ENCODE data around the gene PDE7B.

Gene PDE7B

DNA sequence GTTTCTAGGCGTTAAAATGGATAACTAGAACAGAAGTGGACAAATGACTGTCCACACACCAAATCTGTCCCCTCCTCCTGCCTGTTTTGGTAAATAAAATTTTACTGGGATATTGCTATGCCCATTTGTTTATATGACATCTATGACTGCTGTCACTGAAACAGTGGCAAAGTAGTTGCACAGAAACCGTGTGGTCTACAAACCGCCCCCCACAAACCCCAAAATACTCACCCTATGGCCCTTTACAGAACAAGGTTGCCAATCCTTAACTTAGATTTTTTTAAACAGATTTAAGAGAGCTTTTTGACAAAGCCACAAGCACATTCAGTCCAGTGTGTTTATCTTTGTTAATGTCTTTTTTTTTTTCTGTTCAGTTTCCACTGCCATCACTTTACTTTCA is 260.8 kb downstream of the PDE7B start:
- TF ChIP-seq, protein P1, sequence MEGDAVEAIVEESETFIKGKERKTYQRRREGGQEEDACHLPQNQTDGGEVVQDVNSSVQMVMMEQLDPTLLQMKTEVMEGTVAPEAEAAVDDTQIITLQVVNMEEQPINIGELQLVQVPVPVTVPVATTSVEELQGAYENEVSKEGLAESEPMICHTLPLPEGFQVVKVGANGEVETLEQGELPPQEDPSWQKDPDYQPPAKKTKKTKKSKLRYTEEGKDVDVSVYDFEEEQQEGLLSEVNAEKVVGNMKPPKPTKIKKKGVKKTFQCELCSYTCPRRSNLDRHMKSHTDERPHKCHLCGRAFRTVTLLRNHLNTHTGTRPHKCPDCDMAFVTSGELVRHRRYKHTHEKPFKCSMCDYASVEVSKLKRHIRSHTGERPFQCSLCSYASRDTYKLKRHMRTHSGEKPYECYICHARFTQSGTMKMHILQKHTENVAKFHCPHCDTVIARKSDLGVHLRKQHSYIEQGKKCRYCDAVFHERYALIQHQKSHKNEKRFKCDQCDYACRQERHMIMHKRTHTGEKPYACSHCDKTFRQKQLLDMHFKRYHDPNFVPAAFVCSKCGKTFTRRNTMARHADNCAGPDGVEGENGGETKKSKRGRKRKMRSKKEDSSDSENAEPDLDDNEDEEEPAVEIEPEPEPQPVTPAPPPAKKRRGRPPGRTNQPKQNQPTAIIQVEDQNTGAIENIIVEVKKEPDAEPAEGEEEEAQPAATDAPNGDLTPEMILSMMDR (IDR thresholded peaks at IDR 0.05; ENCODE audit: borderline replicate concordance, control extremely low read depth, extremely low read depth, insufficient read depth, missing control alignments), result no peak
- DNase-seq (ENCODE audit: low spot score), result no peak
- in situ Hi-C loops (cut with MboI; ENCODE audit: low sequenced_read_pairs, unreplicated experiment), result no loop called here

DNA sequence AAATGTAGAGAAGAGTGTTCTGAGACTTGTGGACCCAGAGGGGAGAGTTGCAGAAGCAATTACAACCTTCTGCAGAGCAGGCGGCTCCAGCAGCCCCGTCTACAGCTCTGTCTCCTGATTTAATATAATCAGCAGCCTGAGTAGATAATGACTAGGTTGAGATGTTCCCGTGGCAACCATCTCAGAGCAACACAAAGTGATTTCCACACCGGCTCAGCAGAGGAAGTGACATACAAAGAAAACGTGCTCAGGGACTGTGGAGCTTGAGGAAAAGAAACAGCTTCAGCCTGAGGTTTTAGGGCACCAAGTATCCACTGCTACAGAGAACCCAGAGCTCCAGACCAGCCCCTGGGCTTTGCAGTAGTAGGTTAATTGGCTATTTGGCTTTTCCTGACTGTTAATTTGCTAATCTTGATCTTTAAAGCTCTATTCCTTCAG is 262.3 kb downstream of the PDE7B start:
- TF ChIP-seq, protein P1 (IDR thresholded peaks at IDR 0.05; ENCODE audit: borderline replicate concordance, control extremely low read depth, extremely low read depth, insufficient read depth, missing control alignments), result no peak

DNA sequence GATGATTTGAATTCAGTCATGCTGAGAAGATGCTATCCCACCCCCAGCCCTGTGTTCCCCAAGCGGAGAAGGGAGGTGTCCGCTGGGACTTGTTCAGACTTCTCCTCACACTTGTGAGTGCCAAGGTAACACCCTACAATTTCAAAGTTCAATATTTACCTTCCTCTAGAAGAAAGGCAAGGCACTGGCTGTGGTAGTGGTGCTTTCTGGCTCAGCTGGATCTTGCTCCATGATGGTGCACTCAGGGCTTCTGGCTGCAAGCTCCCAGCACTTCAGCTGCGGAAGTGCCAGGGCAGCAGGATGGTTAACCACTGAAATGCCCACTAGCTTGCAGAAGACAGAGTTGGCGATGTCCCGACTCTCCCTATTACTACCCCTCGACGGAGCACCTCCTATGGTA is 263.2 kb downstream of the PDE7B start:
- TF ChIP-seq, protein P1 (IDR thresholded peaks at IDR 0.05; ENCODE audit: borderline replicate concordance, control extremely low read depth, extremely low read depth, insufficient read depth, missing control alignments), result no peak
- DNase-seq (ENCODE audit: low spot score), result no peak
- in situ Hi-C loops (cut with MboI; ENCODE audit: low sequenced_read_pairs, unreplicated experiment), result no loop called here

More for the DNA sequence above, 262.3 kb downstream of the PDE7B start:
- DNase-seq (ENCODE audit: low spot score), result no peak
- in situ Hi-C loops (cut with MboI; ENCODE audit: low sequenced_read_pairs, unreplicated experiment), result no loop called here

DNA sequence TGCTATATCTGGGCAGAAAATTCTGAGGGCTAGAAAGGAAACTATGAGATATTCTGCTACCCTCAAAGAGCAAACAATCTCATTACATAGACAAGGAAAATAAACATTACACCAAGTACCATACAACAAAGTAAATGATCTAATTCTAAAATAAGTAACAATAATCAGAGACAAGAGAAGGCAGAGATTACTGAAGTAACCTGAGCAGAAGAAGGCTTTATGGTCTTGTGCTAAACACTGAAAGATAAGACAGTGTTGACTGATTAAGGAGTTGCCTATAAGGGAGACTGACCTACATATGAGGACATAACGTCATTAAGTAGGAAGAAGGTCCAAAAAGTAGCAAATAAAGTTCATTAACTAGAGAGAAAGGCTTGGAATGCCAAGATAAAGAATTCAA is 264.4 kb downstream of the PDE7B start:
- TF ChIP-seq, protein P1 (IDR thresholded peaks at IDR 0.05; ENCODE audit: borderline replicate concordance, control extremely low read depth, extremely low read depth, insufficient read depth, missing control alignments), result no peak
- in situ Hi-C loops (cut with MboI; ENCODE audit: low sequenced_read_pairs, unreplicated experiment), result no loop called here
- DNase-seq (ENCODE audit: low spot score), result no peak

DNA sequence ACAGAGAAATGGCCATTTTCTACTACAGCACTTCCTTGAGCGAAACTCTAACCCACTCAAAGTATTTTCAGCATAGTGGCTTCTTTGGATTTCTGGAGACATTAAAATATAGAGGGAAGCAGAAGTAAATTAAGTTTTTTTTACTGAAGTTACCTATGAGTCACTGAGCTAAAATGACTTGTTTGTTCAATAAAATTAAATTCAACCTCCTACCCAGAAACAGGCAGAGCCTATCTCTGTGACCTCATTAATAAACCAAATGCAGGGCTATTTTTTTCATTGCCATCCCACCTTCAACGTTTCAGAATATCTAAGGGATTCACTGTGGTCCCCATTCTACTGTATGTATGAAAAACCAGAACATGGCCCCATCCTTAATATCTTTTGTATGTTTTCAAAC is 265.6 kb downstream of the PDE7B start:
- TF ChIP-seq, protein P1 (IDR thresholded peaks at IDR 0.05; ENCODE audit: borderline replicate concordance, control extremely low read depth, extremely low read depth, insufficient read depth, missing control alignments), result no peak
- in situ Hi-C loops (cut with MboI; ENCODE audit: low sequenced_read_pairs, unreplicated experiment), result no loop called here
- no peak for DNase-seq (ENCODE audit: low spot score)

DNA sequence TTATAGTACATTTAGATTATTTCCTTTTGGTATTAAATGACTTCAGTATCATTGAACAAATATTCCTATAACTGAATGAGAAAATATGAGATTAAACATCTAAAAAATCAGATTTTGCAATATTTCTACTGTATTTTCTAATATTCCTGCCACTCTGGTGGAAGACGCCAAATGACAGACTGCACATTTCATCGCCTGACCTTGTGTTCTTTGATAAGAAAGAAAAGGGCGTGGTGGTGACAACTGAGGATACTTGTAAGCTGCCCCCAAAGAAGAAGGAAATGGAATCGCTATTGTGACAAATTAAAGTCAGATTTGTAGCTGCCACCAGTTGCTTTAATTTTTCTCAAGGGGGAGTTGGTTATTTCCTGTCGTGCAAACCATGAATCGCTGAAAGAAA is 267.3 kb downstream of the PDE7B start:
- TF ChIP-seq, protein P1 (IDR thresholded peaks at IDR 0.05; ENCODE audit: borderline replicate concordance, control extremely low read depth, extremely low read depth, insufficient read depth, missing control alignments), result no peak
- in situ Hi-C loops (cut with MboI; ENCODE audit: low sequenced_read_pairs, unreplicated experiment), result no loop called here
- DNase-seq (ENCODE audit: low spot score), result no peak

DNA sequence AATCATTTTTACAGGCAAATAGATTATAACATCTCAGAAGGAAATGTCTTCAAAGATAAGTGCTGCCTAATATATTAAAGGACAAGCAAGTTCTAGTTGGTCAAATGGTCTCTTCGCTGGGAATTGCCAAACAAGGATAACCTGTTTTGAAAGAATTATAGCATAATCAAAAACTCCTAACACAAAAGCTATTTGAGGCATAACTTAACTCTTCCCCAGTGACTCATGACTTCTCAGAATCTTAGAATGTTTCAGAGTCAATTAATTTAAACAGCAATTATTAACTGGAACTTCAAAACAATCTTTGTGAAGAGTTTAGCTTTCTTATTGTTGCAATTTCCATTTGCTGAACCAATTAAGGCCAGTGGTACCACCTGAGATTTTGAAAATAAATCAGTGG is 272.0 kb downstream of the PDE7B start:
- DNase-seq (ENCODE audit: low spot score), result no peak
- TF ChIP-seq, protein P1 (IDR thresholded peaks at IDR 0.05; ENCODE audit: borderline replicate concordance, control extremely low read depth, extremely low read depth, insufficient read depth, missing control alignments), result no peak
- in situ Hi-C loops (cut with MboI; ENCODE audit: low sequenced_read_pairs, unreplicated experiment), result no loop called here

Measured in GM13976 (cell line).